Amniotic epithelial cell (primary cell): Measurements from ENCODE around the gene HTR3E.
"Not testable (repeated sequence)": the region's sequence is repeated elsewhere in the genome, so short reads cannot be mapped to it uniquely, and the experiment has no call there.

Experiments
- DNase-seq: peaks from one replicate; pipeline ENCODE4 v3.0.0-alpha.2; 2010; ENCODE audit warnings: low read depth

Gene HTR3E

GRCh38 chr3:184110316-184110725 lies 13.5 kb downstream of the HTR3E start:
- DNase-seq: peak; percentile 15

- no peak for DNase-seq
Observed at GRCh38 chr3:184116017-184116416, 19.2 kb downstream of the HTR3E start.

- no peak for DNase-seq
Observed at GRCh38 chr3:184117636-184118035, 20.8 kb downstream of the HTR3E start.

DNA sequence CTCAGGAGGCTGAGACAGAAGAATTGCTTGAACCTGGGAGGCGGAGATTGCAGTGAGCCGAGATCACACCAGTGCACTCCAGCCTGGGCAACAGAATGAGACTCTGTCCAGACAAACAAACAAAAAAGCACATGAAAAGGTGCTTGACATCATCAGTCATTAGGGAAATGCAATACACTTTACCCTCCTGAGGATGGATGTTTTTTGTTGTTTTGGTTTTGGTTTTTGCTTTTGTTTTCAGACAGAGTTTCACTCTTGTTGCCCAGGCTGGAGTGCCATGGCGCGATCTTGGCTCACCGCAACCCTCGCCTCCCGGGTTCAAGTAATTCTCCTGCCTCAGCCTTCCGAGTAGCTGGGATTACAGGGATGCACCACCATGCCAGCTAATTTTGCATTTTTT lies 24.2 kb downstream of the HTR3E start:
- DNase-seq: not testable (repeated sequence)

DNA sequence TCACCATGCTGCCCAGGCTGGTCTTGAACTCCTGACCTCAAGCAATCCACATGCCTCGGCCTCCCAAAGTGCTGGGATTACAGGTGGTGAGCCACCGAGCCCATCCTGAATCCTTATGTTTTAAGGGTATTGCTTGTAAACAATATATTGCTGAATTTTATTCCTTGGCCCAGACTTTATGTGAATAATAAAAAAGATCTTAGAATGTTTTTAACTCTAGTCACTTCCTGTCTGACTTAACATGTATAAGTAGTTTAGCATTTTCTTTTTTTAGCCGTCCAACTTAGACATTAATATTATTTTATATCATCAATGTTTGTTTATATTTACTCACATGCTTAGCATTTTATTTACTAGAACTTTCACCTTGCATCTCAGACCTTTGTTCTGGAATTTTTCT lies 29.1 kb downstream of the HTR3E start:
- no peak for DNase-seq

- peak; percentile 46 for DNase-seq
Observed at GRCh38 chr3:184129012-184129411, 32.1 kb downstream of the HTR3E start.

DNA sequence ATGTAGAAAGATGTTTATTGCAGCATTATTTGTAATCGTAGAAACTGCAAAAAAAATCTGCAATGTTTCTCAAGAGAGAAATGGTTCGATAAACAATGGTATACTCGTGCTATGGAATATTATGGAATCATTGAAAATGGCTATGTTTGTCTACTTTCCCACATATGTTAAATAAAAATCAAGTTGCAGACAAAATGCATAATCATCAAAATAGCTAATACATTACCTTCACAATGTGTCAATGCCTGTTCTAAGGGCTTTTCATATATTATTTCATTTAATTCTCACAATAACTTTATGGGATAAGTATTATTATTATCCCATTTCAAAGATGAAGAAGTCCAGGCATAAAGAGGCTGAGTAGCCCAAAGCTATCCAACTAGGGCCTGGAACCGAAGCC lies 36.1 kb downstream of the HTR3E start:
- DNase-seq: no peak

- DNase-seq: peak; percentile 81
Observed at GRCh38 chr3:184133840-184134745, 37.2 kb downstream of the HTR3E start.

GRCh38 chr3:184134746-184135148 lies 37.9 kb downstream of the HTR3E start:
- DNase-seq: no peak

DNA sequence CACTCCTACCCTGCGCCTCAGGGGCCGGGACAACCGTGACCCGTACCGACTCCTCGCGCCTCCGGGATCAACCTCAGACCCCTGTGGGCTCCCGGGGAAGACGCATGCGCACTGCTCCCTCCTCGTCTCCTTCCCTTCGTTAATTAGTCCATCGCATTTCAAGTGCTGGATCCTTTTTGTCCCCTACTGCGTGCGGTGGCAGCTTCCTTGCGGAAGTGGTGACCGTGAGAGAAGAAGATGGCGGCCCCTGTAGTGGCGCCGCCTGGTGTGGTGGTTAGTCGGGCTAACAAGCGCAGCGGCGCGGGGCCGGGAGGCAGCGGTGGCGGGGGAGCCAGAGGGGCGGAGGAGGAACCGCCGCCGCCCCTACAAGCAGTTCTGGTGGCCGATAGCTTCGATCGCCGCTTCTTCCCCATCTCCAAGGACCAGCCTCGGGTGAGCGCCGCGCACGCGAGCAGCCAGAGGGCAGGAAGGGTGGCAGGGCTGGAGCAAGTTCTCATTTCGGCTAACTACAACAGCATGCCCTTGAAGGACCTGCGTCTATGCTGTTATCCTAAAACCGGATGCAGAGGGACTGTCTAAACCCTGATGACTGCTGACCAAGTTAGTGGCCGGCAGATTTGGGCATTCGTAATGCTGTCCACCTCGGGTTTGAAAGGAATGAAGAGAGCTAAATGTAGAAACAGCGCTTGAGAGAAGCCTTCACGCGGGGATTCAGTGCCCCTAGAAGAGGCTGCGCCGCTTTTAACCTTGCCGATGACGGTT lies 38.5 kb downstream of the HTR3E start, which contains the start of gene EIF2B5:
TSS of gene EIF2B5 (plus strand) at position 210 of the 762 bp plus-strand sequence. CDS start at position 238, 28 bp downstream.
- peak; percentile 85 for DNase-seq

DNA sequence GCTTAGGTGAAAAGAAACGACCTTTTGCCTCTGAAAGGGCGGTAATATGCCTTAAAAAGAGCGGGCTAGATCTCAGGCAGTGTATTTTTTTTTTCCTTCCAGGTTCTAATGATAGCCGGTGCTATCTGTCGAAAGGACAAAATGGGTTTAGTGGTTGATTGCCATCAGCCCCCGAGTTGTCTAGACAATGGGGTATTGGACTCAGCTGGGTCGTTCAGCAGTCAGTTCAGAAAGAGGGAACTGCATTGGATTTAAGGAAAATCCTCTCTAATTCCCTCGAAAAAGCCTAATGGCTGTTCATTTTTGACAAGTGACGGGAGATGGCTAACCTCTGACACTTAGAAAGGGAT lies 39.0 kb downstream of the HTR3E start:
- DNase-seq: no peak

DNA sequence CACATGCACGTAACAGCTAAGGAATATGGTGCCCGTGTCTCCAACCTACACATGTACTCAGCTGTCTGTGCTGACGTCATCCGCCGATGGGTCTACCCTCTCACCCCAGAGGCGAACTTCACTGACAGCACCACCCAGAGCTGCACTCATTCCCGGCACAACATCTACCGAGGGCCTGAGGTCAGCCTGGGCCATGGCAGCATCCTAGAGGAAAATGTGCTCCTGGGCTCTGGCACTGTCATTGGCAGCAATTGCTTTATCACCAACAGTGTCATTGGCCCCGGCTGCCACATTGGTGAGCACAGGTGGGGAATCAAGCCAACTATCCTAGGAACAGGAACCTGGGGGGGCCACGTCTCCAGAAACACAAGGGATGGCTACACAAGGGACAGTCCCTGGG lies 43.6 kb downstream of the HTR3E start:
- no peak for DNase-seq

DNA sequence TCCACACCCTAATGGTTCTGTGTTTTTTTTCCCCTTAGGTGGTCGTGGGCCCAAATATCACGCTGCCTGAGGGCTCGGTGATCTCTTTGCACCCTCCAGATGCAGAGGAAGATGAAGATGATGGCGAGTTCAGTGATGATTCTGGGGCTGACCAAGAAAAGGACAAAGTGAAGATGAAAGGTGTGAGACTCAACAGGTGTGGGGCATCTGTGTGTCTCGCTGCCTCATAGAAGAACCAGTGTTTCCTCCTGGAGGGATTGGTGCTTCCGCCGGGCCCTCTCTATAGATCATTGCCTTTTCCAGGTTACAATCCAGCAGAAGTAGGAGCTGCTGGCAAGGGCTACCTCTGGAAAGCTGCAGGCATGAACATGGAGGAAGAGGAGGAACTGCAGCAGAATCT lies 45.3 kb downstream of the HTR3E start:
- no peak for DNase-seq

GRCh38 chr3:184143327-184143726 lies 46.5 kb downstream of the HTR3E start:
- no peak for DNase-seq

DNA sequence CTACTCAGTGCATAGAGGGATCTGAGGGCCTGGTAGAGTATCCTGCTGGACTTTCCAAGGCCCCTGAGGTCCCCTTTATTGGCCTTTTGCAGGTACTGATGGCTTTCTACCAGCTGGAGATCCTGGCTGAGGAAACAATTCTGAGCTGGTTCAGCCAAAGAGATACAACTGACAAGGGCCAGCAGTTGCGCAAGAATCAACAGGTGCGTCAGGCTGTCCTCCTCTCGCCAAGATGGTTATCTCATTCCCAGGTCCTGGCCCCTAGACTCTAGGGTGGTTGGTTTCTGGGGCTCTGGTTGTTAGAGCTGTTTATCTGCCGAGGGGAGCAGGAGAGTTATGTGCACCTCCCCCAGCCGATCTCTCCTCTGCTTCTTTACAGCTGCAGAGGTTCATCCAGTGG lies 47.6 kb downstream of the HTR3E start:
- DNase-seq: no peak

DNA sequence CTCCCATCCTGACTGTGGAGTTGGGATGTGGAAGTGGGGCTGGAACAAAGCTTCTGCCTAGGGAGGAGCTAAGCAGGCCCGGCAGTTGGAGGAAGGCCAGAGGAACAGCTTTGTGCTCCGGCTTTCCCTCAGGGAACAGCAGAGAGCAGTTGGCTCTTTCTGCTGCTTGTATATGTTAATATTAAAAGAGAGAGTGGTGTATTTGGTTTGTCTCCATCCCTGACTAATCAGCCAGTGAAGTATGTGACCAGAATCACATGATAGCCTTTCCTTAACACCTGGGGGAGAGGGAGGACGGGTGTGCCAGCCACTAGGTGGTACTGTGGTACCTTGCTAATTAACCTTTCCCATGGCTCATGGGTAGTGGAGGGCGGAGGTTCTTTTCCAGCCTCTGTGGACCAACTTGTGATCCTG lies 48.3 kb downstream of the HTR3E start:
- peak; percentile 74 for DNase-seq

DNA sequence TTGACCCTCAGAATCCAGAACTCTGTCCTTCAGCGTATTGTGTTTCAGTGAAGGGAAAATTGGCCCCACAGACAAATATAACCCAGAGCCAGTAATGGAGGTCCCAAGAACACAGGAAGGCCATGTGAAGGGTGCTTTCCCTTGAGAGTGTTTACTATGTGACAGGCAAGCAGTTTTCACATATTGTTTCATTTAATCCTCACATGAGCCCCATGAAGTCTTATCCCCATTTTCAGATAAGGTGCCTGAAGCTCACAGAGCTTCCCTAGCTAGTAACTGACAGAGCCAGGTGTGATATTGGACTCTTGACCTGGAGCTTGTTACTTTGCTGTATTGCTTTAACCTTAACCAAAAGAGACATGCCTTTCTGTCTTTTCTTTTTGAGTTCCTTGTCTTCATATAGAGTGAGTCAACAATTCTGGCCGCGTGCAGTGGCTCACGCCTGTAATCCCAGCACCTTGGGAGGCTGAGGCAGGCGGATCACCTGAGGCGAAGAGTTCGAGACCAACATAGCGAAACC lies 48.9 kb downstream of the HTR3E start:
- DNase-seq: no peak

- DNase-seq: no peak
Observed at GRCh38 chr3:184148076-184148475, 51.2 kb downstream of the HTR3E start.

GRCh38 chr3:184149123-184149522 lies 52.3 kb downstream of the HTR3E start:
- no peak for DNase-seq

DNA sequence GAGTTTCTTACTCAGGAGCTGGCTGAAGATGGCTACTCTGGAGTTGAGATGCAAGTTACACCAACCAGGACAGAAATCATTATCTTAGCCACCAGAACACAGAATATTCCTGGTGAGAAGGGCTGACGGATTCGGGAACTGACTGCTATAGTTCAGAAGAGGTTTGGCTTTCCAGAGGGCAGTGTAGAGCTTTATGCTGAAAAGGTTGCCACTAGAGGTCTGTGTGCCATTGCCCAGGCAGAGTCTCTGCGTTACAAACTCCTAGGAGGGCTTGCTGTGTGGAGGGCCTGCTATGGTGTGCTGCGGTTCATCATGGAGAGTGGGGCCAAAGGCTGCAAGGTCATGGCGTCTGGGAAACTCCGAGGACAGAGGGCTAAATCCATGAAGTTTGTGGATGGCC lies 52.9 kb downstream of the HTR3E start:
- DNase-seq: peak; percentile 55

DNA sequence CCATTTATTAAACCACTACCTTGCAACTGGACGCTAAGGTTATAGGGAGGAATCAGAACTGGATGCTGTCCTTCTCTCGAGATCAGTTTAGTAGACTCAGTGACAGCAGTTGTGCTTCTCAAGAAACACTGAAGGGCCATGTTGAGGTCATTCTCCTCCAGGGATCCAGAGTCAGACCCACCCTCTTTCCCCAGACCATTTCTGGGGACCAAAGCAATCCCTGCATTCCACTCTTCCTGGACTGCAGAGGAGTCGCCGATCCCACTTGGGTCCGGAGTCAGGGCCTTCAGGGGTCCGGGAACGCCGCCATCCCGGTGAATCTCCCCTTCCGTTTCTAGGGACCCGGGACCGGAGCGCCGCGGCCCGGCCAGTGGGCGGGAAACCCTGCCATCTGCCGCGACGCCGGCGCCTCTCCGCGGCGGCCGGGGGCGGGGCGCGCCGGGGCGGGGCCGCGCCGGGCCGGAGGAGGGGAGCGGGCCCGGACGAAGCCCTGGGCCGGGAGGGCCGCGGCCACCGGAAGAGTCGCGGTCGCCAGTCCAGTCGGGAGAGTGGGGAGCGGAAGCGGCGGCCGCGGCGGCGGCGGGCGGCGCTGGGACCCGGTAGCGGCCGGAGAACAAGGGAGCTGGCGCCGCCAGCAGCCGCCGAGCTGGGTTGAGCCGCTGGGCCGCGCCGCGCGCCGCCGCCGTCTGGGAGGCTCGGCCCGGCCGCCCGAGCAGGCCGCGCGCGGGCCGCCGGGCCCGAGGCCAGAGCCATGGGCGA lies 58.2 kb downstream of the HTR3E start, which contains the start of gene DVL3:
TSS of gene DVL3 (plus strand) at position 493 of the 759 bp plus-strand sequence. CDS start at position 752, 259 bp downstream.
- peak; percentile 52 for DNase-seq
